BE2C (cell line): Measurements from ENCODE around the gene SPDEF.

Source experiments
- DNase-seq: peaks from one replicate; pipeline ENCODE4 v3.0.0-alpha.2; 2020
- H3K27me3 ChIP-seq: fragments of 250-450 bp; sonication (Bioruptor Pico); 2 replicates; pipeline ENCODE4 v1.5.1; 2020; ENCODE audit warnings: mild to moderate bottlenecking
- H3K36me3 ChIP-seq: fragments of 250-450 bp; sonication (Bioruptor Pico); 2 replicates; pipeline ENCODE4 v1.5.1; 2020; ENCODE audit warnings: mild to moderate bottlenecking
- H3K4me1 ChIP-seq: fragments of 250-450 bp; sonication (Bioruptor Pico); 2 replicates; pipeline ENCODE4 v1.5.1; 2020
- H3K4me3 ChIP-seq: 2 replicates; pipeline ENCODE4 v1.5.1; 2011; ENCODE audit warnings: low read depth, low read length
- H3K9me3 ChIP-seq: fragments of 250-450 bp; sonication (Bioruptor Pico); 2 replicates; pipeline ENCODE4 v1.5.1; 2020
- TF ChIP-seq, protein P1 (sequence below): IDR thresholded peaks from 2 replicates; pipeline ENCODE4 v1.5.1; 2012; ENCODE audit warnings: mild to moderate bottlenecking, low read depth, low read length

SPDEF gene

DNA sequence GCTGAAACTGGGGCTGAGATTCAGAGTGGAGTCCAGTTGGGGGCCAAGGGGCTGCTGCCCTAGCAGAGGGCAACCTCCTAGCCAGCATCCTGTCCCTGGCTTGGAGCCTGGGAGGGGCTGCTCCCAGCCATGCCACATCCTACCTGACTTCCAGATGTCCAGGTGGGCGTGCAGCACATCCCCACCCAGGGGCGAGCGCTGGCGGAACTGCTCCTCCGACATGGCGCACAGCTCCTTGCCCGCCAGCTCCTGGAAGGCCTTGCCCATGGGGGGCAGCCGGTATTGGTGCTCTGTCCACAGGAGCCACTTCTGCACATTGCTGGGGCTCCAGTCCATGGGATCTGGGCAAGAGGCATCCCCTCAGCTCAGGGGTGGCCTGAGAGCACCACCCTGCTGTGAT lies 15.3 kb downstream of the SPDEF start:
- Histone ChIP-seq H3K4me3 (no peak overlapping the region), H3K4me1 (no peaks in the 10 kb centered on the region)

DNA sequence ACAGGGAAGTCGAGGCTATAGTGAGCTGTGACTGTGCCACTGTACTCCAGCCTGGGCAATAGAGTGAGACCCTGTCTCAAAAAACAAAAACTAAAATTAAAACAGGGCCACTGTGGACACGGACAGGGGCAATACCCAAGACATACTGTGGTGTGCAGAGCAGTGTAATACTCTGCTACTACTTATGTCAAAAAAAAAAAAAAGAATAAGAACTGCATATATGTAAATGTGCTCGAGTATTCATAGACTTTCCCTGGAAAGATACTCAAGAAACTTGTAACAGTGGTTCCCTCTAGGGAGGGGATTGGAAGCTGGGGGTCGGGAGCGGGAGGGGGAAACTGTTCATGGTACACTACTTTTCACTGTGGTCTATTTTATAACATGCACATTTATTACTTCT lies 15.9 kb downstream of the SPDEF start:
- no peaks in the 10 kb centered on the region for H3K4me1 ChIP-seq
- no peak for DNase-seq
- TF ChIP-seq, protein P1, sequence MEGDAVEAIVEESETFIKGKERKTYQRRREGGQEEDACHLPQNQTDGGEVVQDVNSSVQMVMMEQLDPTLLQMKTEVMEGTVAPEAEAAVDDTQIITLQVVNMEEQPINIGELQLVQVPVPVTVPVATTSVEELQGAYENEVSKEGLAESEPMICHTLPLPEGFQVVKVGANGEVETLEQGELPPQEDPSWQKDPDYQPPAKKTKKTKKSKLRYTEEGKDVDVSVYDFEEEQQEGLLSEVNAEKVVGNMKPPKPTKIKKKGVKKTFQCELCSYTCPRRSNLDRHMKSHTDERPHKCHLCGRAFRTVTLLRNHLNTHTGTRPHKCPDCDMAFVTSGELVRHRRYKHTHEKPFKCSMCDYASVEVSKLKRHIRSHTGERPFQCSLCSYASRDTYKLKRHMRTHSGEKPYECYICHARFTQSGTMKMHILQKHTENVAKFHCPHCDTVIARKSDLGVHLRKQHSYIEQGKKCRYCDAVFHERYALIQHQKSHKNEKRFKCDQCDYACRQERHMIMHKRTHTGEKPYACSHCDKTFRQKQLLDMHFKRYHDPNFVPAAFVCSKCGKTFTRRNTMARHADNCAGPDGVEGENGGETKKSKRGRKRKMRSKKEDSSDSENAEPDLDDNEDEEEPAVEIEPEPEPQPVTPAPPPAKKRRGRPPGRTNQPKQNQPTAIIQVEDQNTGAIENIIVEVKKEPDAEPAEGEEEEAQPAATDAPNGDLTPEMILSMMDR, result no peak
- H3K4me3 ChIP-seq, result no peak overlapping the region
- H3K36me3 ChIP-seq, result no peaks in the 10 kb centered on the region
- H3K9me3 ChIP-seq, result no peaks in the 10 kb centered on the region
- no peaks in the 10 kb centered on the region for H3K27me3 ChIP-seq

More for the DNA sequence above, 15.3 kb downstream of the SPDEF start:
- H3K36me3 ChIP-seq, result no peaks in the 10 kb centered on the region
- H3K27me3 ChIP-seq, result no peaks in the 10 kb centered on the region
- no peaks in the 10 kb centered on the region for H3K9me3 ChIP-seq
- TF ChIP-seq, protein P1, result no peak
- no peak for DNase-seq

DNA sequence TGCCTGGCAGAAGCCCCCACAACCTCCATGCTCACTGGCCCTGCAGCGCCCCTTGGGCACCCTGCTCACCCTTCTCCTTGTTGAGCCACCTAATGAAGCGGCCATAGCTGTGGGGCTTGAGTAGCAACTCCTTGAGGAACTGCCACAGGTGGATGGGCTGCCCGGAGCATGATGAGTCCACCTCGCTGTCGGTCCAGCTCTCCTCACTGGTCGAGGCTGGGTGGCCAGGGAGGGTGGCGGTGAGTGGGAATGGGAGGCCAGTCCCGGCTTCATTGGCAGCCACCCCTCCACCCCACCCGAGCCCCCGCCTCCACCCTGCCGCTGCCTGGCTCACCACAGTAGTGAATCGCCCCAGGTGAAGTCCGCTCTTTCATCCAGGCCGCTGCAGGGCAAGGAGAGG lies 16.9 kb downstream of the SPDEF start:
- no peaks in the 10 kb centered on the region for H3K9me3 ChIP-seq
- no peaks in the 10 kb centered on the region for H3K27me3 ChIP-seq
- no peaks in the 10 kb centered on the region for H3K4me1 ChIP-seq
- TF ChIP-seq, protein P1, result no peak
- no peak for DNase-seq
- H3K4me3 ChIP-seq, result no peak overlapping the region
- no peaks in the 10 kb centered on the region for H3K36me3 ChIP-seq

DNA sequence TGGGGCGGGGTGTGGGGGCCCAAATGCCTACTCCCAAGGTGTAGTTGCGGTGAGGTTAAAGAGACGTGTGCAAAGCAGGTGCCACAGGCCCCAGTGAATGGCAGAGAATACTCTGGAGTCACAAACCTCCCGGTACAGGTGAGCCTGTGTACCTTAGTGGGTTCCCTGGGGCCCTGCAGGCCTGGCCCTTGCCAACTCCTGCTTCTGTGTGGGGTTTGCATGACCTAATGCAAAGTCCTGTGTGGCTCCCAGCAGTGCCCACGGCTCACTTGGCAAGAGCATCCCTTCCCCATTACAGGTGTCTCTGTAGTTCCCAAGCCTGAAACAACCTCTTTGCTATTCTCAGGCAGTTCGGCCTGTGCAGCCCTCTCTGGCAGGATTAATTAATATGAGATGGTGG lies 17.5 kb downstream of the SPDEF start:
- no peak for DNase-seq
- Histone ChIP-seq H3K4me3 (no peak overlapping the region), H3K9me3 (no peaks in the 10 kb centered on the region), H3K4me1 (no peaks in the 10 kb centered on the region), H3K36me3 (no peaks in the 10 kb centered on the region), H3K27me3 (no peaks in the 10 kb centered on the region)
- TF ChIP-seq, protein P1, result no peak

DNA sequence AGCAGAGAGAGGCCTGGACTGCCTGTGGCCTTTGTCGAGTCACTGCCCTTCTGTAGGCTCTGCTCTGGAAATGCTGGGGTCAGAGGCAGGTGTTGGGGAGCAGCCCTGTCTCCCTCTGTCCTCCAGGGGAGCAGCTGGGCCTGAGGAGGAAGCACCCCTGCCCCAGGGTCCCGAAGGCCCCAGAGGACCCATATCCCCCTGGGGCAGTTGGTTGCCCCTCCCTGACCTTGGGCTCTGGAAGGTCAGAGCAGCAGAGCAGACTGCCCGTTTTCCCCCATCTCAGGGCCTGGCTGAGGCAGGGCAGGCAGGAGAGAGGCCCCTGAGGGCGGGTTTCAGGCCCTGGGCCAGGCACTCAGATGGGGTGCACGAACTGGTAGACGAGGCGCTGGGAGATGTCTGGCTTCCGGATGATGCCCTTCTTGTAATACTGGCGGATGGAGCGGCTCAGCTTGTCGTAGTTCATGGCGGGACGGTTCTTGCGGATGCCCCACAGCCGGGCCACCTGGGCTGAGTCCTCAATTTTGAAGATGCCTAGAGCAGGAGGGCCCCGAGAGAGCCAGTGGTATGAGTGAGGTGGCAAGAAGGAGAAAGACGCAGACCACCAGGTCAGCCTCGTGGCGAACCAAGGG lies 18.1 kb downstream of the SPDEF start:
- no peak for DNase-seq
- H3K4me3 ChIP-seq, result no peak overlapping the region
- H3K27me3 ChIP-seq, result no peaks in the 10 kb centered on the region
- TF ChIP-seq, protein P1, result no peak
- no peaks in the 10 kb centered on the region for H3K9me3 ChIP-seq
- no peaks in the 10 kb centered on the region for H3K36me3 ChIP-seq
- H3K4me1 ChIP-seq, result no peaks in the 10 kb centered on the region

DNA sequence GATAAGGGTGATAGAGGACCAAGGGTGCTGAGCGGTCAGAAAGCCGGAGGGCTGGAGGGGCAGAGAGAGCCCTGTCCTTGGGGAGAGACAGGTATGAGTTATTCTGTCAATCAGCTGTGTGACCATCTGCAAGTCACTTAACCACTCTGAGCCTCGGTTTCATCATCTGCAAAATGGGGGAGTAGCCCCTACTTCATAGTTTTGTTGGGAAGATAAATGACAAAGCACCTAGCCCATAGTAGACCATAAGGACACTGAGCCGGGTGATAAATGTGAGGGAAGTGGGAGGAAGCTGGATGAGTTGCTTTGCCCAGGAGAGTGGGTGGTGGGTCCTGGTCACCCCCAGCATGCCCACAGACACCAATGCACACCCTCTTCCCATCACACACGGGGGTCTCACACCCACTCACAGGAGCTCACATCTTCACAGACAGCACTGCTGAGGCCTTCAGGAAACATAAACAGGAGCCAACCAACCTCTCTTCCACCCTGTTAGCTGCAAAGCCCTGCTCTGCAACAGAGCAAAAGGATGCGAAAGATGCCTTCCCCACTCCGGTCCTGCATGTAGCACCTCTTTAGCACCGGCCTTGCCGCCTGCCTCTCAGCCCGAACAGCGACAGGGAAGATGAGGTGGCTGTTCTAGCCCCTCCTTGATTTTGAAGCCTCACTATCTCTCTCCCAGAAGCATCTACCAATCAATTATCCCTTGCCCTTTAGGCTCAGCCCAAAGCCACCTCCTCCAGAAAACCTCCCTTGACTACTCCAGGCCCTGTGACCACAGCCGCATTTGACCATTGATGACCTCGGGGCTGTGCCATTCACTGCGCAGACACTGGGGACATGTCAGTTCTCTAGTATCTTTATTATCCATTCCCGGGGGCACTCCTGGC lies 18.9 kb downstream of the SPDEF start:
- Histone ChIP-seq H3K4me1 (no peaks in the 10 kb centered on the region), H3K4me3 (no peak overlapping the region), H3K9me3 (no peaks in the 10 kb centered on the region), H3K27me3 (no peaks in the 10 kb centered on the region), H3K36me3 (no peaks in the 10 kb centered on the region)
- TF ChIP-seq, protein P1, result no peak
- DNase-seq, result no peak
